ENCODE results near the gene GPR4. TPM values are rescaled to one million over a fixed set of nuclear protein-coding genes. Genes with fewer than 3 reads are reported as not detected.

The GPR4 gene
- total RNA-seq, 1 experiment from 2014 or later, result 0.07 TPM

DNA sequence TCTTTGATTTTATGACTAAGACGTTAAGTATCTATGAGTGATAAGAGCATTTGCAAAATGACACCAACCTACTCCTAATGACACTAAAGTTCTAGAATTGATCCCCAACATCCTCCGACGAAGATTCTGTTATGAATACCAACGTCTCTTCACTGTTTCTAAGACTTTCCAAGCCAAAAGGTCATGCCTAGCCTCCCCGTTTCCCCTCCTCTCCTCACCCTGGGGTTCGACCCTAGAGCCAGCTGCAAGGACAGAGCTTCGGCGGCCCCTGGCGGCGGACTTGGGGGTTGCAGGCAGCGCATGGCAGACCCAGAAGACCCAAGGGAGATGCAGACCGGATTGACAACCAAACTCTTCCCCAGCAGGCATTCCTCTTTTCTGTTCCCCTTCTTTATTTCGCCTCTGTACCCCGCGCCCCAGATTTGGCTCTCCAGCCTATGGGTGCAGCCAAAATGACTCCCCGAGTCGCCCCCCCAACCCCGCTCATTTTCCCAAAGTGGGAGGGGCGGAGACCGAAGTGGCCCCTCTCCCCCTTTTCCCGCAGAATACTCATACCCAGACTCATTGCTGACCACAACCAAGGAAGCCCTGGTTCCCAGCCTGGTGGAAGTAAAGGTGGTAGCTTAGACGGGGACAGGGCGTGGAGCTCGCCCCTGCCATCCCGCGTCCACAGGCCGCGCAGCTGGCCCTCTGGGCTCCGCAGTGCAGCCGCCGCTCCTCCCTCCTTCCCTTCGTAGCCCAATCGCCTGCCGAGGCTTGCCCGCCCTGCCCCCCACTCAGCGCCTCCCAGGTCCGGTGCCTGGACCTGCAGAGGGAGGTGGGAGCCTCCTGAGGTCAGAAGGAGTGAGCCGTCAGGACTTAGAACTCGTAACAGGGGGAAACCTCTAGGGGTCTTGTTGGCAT is 41.3 kb upstream of the GPR4 start:
- peaks cover 3 to 6% of the 10 kb centered on the region in 2 experiments; a peak in 3 of 5 replicates for H3K9me3 Mint-ChIP-seq
- H3K79me2 ChIP-seq (ENCODE audit: insufficient read depth, low read length), result no peaks in the 10 kb centered on the region
- H3K36me3 Mint-ChIP-seq (ENCODE audit: insufficient read depth in 1 of 3, low read depth in 3 of 3), result no peaks in the 10 kb centered on the region; a peak in 1 of 7 replicates
- H3K4me3 Mint-ChIP-seq, result peak overlapping the region; percentile 77 to 92
- H3K23ac ChIP-seq (ENCODE audit: insufficient read length, low read depth, low read length), result no peak overlapping the region
- peaks cover 12% of the 10 kb centered on the region for H3K27me3 Mint-ChIP-seq (ENCODE audit: low read depth)
- H2BK15ac ChIP-seq (ENCODE audit: low read depth, low read length), result no peak overlapping the region
- no peak overlapping the region for H3K4ac ChIP-seq (ENCODE audit: low read depth, low read length)
- H2BK5ac ChIP-seq (ENCODE audit: insufficient read length, low read length), result no peak overlapping the region
- peaks cover 20% of the 10 kb centered on the region for H3K23me2 ChIP-seq (ENCODE audit: insufficient read length, low read depth, low read length, poor library complexity, severe bottlenecking)
- DNase-seq, result peak; percentile 95
- no peaks in the 10 kb centered on the region for H3K9me3 ChIP-seq (ENCODE audit: control insufficient read depth, low read depth, low read length)
- H3K27me3 ChIP-seq (ENCODE audit: insufficient read depth, low read length), result no peaks in the 10 kb centered on the region
- peak overlapping the region in 1 of 3 experiments; percentile 74; a peak in 1 of 7 replicates for H3K27ac Mint-ChIP-seq
- no peak overlapping the region for H3K18ac ChIP-seq (ENCODE audit: insufficient read length, low read depth, low read length)
- no peak overlapping the region for H4K5ac ChIP-seq (ENCODE audit: insufficient read length, low read depth, low read length)
- no peak overlapping the region for H3K56ac ChIP-seq (ENCODE audit: insufficient read length, low read depth, low read length)
- H3K14ac ChIP-seq (ENCODE audit: insufficient read depth, low read length), result no peak overlapping the region
- no peak overlapping the region for H3K9ac ChIP-seq (ENCODE audit: extremely low read depth, insufficient read length, low read length)
- H2BK120ac ChIP-seq (ENCODE audit: low read depth, low read length, poor library complexity, severe bottlenecking), result no peak overlapping the region
- H3K27ac ChIP-seq (ENCODE audit: insufficient read length, low read depth, low read length), result no peak overlapping the region
- H4K20me1 ChIP-seq (ENCODE audit: control insufficient read depth, insufficient read depth, insufficient read length), result no peaks in the 10 kb centered on the region
- no peak overlapping the region for H2BK20ac ChIP-seq (ENCODE audit: low read depth, low read length, poor library complexity, severe bottlenecking)
- H2BK12ac ChIP-seq (ENCODE audit: insufficient read length, low read depth, low read length), result no peak overlapping the region
- H4K91ac ChIP-seq (ENCODE audit: insufficient read length, low read depth, low read length), result no peak overlapping the region
- H3K4me1 Mint-ChIP-seq, result peaks cover 34 to 46% of the 10 kb centered on the region in 2 experiments
- H3T11ph ChIP-seq (ENCODE audit: low read length), result no peak overlapping the region
- H2AK5ac ChIP-seq (ENCODE audit: insufficient read length, low read length), result no peak overlapping the region
- no peak overlapping the region for H2AFZ ChIP-seq (ENCODE audit: low read length)
- H3K4me2 ChIP-seq (ENCODE audit: insufficient read depth, insufficient read length, low read length), result peak overlapping the region; percentile 60
- no peak overlapping the region for H4K8ac ChIP-seq (replicated peaks; ENCODE audit: insufficient read length, low read depth, low read length)
- peaks cover 3% of the 10 kb centered on the region; the same call in 1 of the 2 replicates for H3K4me1 ChIP-seq (ENCODE audit: insufficient read depth, low read length)
- TF ChIP-seq CTCF (conservative IDR thresholded peaks at IDR 0.05), result peak; percentile 99
- H3K79me1 ChIP-seq (ENCODE audit: insufficient read depth, low read depth, low read length, poor library complexity, severe bottlenecking), result no peaks in the 10 kb centered on the region
- no CpG with 5 or more reads among the region's 39 CpGs for WGBS (ENCODE audit: extremely low coverage, insufficient read length, low lambda C conversion rate)
